HL-60/S4 treated with phorbol 12-myristate 13-acetate at 8.2 ng/mL for 4 days and 3 days (cell line): ENCODE measurements around the gene ZCCHC9.
"Not testable (repeated sequence)": the region's sequence is repeated elsewhere in the genome, so short reads cannot be mapped to it uniquely, and the experiment has no call there.

Experiments used
- in situ Hi-C: fragments of 300-500 bp; cut with MboI; formaldehyde crosslinking; loops from 2 replicates; pipeline ENCODE4 v1.15.0; 2022; ENCODE audit warnings: low sequenced_read_pairs

The ZCCHC9 gene

GRCh38 chr5:81301271-81302015, at the start of gene ZCCHC9:
ZCCHC9 (plus strand) TSS chr5:81301587; CDS start chr5:81304758, 3,171 bp downstream.
- in situ Hi-C loops = no loop called here

GRCh38 chr5:81251922-81252321, 49.5 kb upstream of the ZCCHC9 start:
- in situ Hi-C loops = no loop called here

GRCh38 chr5:81252904-81253303, 48.5 kb upstream of the ZCCHC9 start:
- in situ Hi-C loops = no loop called here

- in situ Hi-C loops = no loop called here
These were observed 47.5 kb upstream of the ZCCHC9 start for GRCh38 chr5:81253875-81254274.

GRCh38 chr5:81254886-81255559, 46.4 kb upstream of the ZCCHC9 start:
- in situ Hi-C loops = no loop called here

GRCh38 chr5:81256766-81257165, 44.6 kb upstream of the ZCCHC9 start:
- in situ Hi-C loops = no loop called here

GRCh38 chr5:81262796-81263195, 38.6 kb upstream of the ZCCHC9 start:
- in situ Hi-C loops = not testable (repeated sequence)

GRCh38 chr5:81265101-81265500, 36.3 kb upstream of the ZCCHC9 start:
- in situ Hi-C loops = no loop called here

GRCh38 chr5:81268521-81269196, 32.7 kb upstream of the ZCCHC9 start:
- in situ Hi-C loops = no loop called here

- in situ Hi-C loops = no loop called here
These were observed 31.5 kb upstream of the ZCCHC9 start for GRCh38 chr5:81269751-81270393.

GRCh38 chr5:81270394-81271027, 30.9 kb upstream of the ZCCHC9 start:
- in situ Hi-C loops = not testable (repeated sequence)

- in situ Hi-C loops = no loop called here
These were observed 17.4 kb upstream of the ZCCHC9 start for GRCh38 chr5:81283976-81284375.

- in situ Hi-C loops = no loop called here
These were observed 15.2 kb upstream of the ZCCHC9 start for GRCh38 chr5:81286059-81286617.

- in situ Hi-C loops = no loop called here
These were observed 13.4 kb upstream of the ZCCHC9 start for GRCh38 chr5:81288021-81288433.

GRCh38 chr5:81290146-81290545, 11.2 kb upstream of the ZCCHC9 start:
- in situ Hi-C loops = no loop called here

- in situ Hi-C loops = no loop called here
These were observed 9.3 kb upstream of the ZCCHC9 start for GRCh38 chr5:81292130-81292529.

GRCh38 chr5:81294021-81294420, 7.4 kb upstream of the ZCCHC9 start:
- in situ Hi-C loops = not testable (repeated sequence)

- in situ Hi-C loops = no loop called here
These were observed 3.9 kb upstream of the ZCCHC9 start for GRCh38 chr5:81297531-81297930.

- in situ Hi-C loops = no loop called here
These were observed 491 bp upstream of the ZCCHC9 start for GRCh38 chr5:81300921-81301270.

GRCh38 chr5:81302596-81302995, 1.2 kb downstream of the ZCCHC9 start:
- in situ Hi-C loops = no loop called here

GRCh38 chr5:81303563-81303962, 2.2 kb downstream of the ZCCHC9 start:
- in situ Hi-C loops = no loop called here
